MV-4-11 (cell line): ENCODE data around the gene KRT6B.
"Not testable (repeated sequence)": the region's sequence is repeated elsewhere in the genome, so short reads cannot be mapped to it uniquely, and the experiment has no call there.

Source experiments
- DNase-seq: peaks from one replicate; lab custom pipeline; 2025; lab: John Stamatoyannopoulos, UW

Gene KRT6B

GRCh38 chr12:52469853-52470252 is 17.9 kb upstream of the KRT6B start:
- no peak for DNase-seq

- no peak for DNase-seq
These were observed 13.0 kb upstream of the KRT6B start for GRCh38 chr12:52464897-52465296.

- no peak for DNase-seq
These were observed 9.7 kb upstream of the KRT6B start for GRCh38 chr12:52461693-52462092.

GRCh38 chr12:52458861-52459260 is 6.9 kb upstream of the KRT6B start:
- DNase-seq = no peak

DNA sequence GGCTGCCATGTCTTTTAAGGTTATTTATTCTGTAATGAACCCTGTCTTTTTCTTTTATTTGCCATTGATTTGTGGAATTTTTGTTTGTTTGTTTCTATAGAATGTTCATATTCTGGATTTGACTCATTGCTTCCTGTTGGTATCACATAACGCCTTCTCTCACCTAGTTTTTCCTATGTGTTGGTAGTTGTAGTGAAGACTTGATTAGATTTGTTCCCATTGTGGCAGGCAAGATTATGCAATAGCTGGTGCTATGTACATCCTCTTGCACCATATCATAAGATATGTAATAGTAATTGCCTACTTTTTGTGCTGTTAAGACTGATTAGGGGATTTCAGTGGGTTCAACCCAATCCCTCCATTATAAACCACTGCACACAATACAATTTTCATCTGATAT is 3.9 kb upstream of the KRT6B start:
- peak; percentile 13 for DNase-seq

GRCh38 chr12:52454411-52455201 is 2.7 kb upstream of the KRT6B start:
- DNase-seq = no peak

DNA sequence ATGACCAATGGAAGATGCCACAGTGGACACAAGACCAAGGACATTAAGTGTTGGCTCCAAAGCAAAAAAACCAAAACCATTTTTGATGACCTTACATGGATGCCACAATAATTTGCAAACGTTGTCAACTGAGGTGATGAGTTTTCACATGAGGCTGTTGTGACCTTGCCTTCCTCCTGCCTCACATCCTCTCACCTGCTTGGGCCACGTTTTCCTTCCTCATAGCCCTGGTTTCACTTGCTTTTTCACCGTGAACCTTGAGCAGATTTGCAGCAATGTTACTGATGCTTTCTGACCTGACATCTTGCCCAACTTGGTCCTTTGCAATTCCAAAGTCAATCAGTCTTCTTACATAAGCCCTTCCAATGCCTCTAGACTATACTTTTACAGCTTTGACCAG is 3.7 kb downstream of the KRT6B start:
- no peak for DNase-seq

DNA sequence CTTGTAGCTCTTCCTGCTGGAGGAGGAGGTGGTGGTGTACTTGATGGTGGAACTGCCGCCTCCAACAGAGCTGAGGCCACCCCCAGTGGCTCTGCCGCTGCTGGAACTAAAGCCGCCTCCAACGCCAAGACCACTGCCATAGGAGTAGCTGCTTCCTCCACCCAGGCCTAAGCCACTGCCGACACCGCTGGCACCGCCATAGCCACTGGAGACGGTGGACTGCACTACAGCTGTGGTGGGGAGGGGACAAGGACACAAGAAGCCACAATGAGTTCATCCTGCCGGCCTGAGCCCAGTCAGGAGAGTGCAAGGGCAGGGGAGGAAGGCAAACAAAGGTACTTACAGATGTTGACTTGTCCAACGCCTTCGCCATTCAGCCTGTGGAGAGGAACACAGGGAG is 4.8 kb downstream of the KRT6B start:
- DNase-seq = not testable (repeated sequence)

- DNase-seq = no peak
These were observed 5.4 kb downstream of the KRT6B start for GRCh38 chr12:52446367-52447045.

DNA sequence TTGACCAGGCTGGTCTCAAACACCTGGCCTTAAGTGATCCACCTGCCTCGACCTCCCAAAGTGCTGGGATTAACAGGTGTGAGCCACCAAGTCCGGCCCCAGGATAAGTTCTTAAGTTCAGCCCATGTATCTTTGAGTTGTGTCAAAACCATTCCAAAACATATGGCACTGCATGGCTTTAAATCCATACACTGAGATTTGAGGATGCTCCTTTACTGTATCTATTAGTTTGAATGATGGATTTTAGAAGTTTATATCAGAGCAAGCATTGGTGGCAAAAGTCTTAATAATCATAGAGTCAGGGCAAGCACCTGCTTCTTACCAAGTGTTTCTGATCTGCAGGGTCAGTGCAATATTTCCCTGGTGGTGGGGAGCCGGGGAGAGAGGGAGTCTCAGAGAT is 6.1 kb downstream of the KRT6B start:
- no peak for DNase-seq

DNA sequence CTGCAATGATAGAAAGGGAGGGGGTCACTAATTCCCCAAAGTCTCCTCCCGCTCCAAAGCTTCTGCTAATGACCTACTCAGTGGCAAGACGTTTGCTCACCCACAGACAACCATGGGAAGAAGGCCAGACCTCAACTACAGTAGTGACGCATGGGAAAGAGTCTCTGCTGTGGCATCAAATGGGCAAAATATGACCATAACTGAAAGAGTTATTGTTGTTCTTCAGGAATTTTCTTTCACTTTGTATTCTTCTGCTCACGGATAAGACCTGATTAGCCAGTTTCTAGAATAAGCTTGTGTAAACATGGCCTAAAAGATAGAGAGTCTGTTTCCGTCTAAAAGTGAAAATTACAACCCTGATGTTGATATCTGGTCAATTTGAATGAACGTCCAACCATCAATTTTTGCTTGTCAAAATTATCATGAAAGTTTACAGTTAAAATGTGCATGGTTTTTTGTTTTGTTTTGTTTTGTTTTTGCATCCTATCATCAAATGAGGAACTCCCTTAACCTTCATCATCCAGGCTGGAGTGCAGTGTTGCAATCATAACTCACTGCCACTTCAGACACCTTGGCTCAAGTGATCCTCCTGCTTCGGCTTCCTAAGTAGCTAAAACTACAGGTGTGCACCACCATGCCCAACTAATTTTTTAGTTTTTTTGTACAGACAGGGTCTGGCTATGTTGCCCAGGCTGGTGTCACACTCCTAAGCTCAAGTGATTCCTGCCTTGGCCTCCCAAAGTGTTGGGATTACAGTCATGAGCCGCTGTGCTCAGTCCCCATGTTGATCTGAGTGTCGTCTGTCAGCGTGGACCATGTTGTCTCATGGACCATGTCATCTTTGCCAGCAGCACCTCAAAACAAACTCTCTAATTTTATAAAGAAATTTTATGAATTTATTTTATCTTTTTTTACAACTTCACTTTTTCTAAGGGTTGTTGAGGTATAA is 7.0 kb downstream of the KRT6B start:
- no peak for DNase-seq

GRCh38 chr12:52443966-52444365 is 8.0 kb downstream of the KRT6B start:
- DNase-seq = no peak

- DNase-seq = no peak
These were observed 9.3 kb downstream of the KRT6B start for GRCh38 chr12:52442600-52443061.

- no peak for DNase-seq
These were observed 10.5 kb downstream of the KRT6B start for GRCh38 chr12:52441320-52441911.

DNA sequence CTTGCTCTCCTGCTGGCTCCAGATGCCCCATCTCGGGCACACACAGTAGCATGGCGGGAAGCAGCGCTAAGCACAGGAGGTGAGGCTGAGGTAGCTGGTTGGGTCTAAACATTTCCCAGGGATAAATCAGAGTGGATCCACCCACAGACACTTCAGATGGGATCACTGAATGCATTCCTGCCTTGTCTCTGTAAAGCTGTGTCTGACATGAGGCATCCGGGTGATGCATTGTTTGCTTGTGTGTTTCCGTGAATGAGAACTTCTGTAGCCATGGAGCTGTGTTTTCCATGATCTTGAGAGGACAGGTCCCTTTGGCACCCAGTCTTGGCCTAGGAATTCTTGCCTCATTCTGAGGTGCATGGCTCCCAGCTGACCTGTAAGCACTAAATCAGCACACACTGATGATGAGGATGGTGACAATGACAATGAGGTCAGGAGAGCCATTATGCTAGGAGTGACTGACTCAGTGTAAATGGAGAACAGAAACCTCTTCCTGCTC is 11.1 kb downstream of the KRT6B start:
- peak; percentile 39 for DNase-seq

DNA sequence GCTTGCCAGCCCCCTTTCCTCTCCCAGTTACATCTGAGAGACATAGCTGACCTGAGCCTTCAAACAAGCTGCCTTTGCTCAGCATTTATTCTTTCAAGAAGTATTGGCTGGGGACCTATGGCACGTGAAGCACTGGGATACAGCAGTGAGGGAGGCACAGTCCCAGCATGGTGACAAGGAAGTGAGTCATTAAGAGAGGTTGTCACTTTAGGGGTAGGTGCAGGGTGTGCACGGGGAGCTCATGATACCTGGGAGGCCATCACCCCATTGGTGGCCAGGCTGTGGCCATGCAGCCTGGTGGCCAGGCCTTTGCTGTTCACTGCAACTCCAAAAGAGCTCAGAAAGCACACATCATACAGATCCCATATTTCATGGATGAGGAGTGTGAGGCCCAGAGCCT is 12.1 kb downstream of the KRT6B start:
- no peak for DNase-seq

GRCh38 chr12:52439420-52439819 is 12.5 kb downstream of the KRT6B start:
- no peak for DNase-seq

- no peak for DNase-seq
These were observed 13.3 kb downstream of the KRT6B start for GRCh38 chr12:52438305-52439301.

GRCh38 chr12:52437508-52437907 is 14.4 kb downstream of the KRT6B start:
- no peak for DNase-seq

- DNase-seq = no peak
These were observed 15.0 kb downstream of the KRT6B start for GRCh38 chr12:52436828-52437474.
